Heart left ventricle (tissue), 16 donors: Measurements from ENCODE around the gene FOXN3. TPM values are rescaled to one million over a fixed set of nuclear protein-coding genes. Genes with fewer than 3 reads are reported as not detected.

Experiments
- ATAC-seq, 4 donors: fragments of 200-7000 bp; cut with Tn5 transposase; one replicate each; pipeline ENCODE4 v1.9.1; 2020 to 2022; ENCODE audit warnings: moderate library complexity in 4 of 4, mild to moderate bottlenecking in 3 of 4, moderate number of reproducible peaks in 1 of 4
- DNase-seq, 5 donors: peaks; one replicate each; pipeline ENCODE4 v3.0.0-alpha.2; 2020
- H3K27ac ChIP-seq, 12 donors: fragments of 200-600 bp; sonication (generic) in 4 of 12; one replicate each; pipeline versions ENCODE4 v1.5.0 to v1.8.0; 2016 to 2022; ENCODE audit warnings: mild to moderate bottlenecking in 2 of 12
- H3K27me3 ChIP-seq, 9 donors: fragments of 200-600 bp; sonication (generic) in 2 of 9; one replicate each; pipeline versions ENCODE4 v1.5.1 to v1.8.0; 2016 to 2022; ENCODE audit warnings: mild to moderate bottlenecking in 3 of 9
- H3K36me3 ChIP-seq, 9 donors: fragments of 200-600 bp; sonication (generic) in 2 of 9; one replicate each; pipeline versions ENCODE4 v1.5.0 to v1.8.0; 2018 to 2022; ENCODE audit warnings: mild to moderate bottlenecking in 2 of 9
- H3K4me1 ChIP-seq, 12 donors: fragments of 200-600 bp; sonication (generic) in 4 of 12; one replicate each; pipeline versions ENCODE4 v1.5.0 to v1.8.0; 2016 to 2022; ENCODE audit warnings: mild to moderate bottlenecking in 3 of 12
- H3K4me3 ChIP-seq, 12 donors: fragments of 200-600 bp; sonication (generic) in 4 of 12; one replicate each; pipeline versions ENCODE4 v1.5.0 to v1.8.0; 2017 to 2022; ENCODE audit warnings: mild to moderate bottlenecking in 9 of 12, moderate library complexity in 4 of 12
- H3K9me3 ChIP-seq, 12 donors: fragments of 200-600 bp; sonication (generic) in 4 of 12; one replicate each; pipeline versions ENCODE4 v1.5.0 to v1.8.0; 2016 to 2022; ENCODE audit warnings: mild to moderate bottlenecking in 1 of 12
- POLR2A ChIP-seq, 2 donors: fragments of 450-650 bp; IDR thresholded peaks; one replicate each; pipeline ENCODE4 v1.6.1; 2017; ENCODE audit warnings: antibody characterized with exemption in 2 of 2, mild to moderate bottlenecking in 2 of 2, moderate library complexity in 2 of 2
- WGBS, 4 donors: extraction: QIAGEN DNeasy Blood & Tissue Kit in 2 of 4; methylation state at CpG; one replicate each; pipeline versions ENCODE4 v1.1.5 to v1.1.7; 2013 to 2018; 5-methylcytosine and 5-hydroxymethylcytosine counted together
- intact Hi-C, 10 donors: fragments of 100-400 bp; cut with DNase I; formaldehyde crosslinking; loops; one replicate each; pipeline versions ENCODE4 v1.11.1 to v1.14.2; 2022
- polyA plus RNA-seq, 2 donors: library from polyadenylated mRNA; stranded (reverse); fragments of 200-250 nt; gene quantifications; one replicate each; pipeline ENCODE4 v1.2.3, GENCODE V29; 2013
- total RNA-seq, 9 donors: library from RNA; depleted of rRNA in 2 of 9; stranded (reverse); fragments of >200 nt in 2 of 9; fragmentation: NEBNext Ultra II Directional in 3 of 9; extraction: Animal tissue kit (Norgen Biotek cat#: 25700) in 3 of 9; gene quantifications; one replicate each; pipeline versions ENCODE4 v1.1.0 to v1.2.4, GENCODE V29; 2016 to 2023
- TF ChIP-seq, protein P1 (sequence below), 12 donors: fragments of 200-600 bp; sonication (generic) in 4 of 12; IDR thresholded peaks; one replicate each; pipeline versions ENCODE4 v1.5.0 to v1.8.0; 2018 to 2022; ENCODE audit warnings: antibody characterized with exemption in 12 of 12, mild to moderate bottlenecking in 5 of 12
- donor health status: ischemic (EF 13 %, LVEDD 7.1; RV severe dilation, severe dysfunction).
- donor health status: healthy with polysubstance abuse.
- donor health status: DM: no; HTN: yes; CAD: no.
- donor health status: DM: no; HTN: no; CAD: no.
- donor health status: ischemic (EF 25% LVEDD 6.9; RV normal size, moderate dysfunction).
- donor health status: ischemic (EF 25% LVEDD 5.7; RV mildly dilated, moderate dysfunction).
- donor health status: healthy.
- donor health status: DM: yes; HTN: yes; CAD: no.
- donor health status: ischemic (EF 35%, LVEDD 5.7; RV mildly dilated, moderate dysfunction).
- donor health status: nonischemic (EF 11% LVEDD 7.7; RV severe dilation, severe dysfunction).
- donor health status: DM: yes; HTN: yes; CAD: no.
- donor health status: PGD.
- donor health status: ischemic (EF 29% LVEDD 5.4; RV normal size, mild dysfunction).
- donor health status: nonischemic (EF 23%, LVEDD 6.1; RV moderate dilation, normal function).

FOXN3 gene
- total and polyA plus RNA-seq, 11 donors = 24.4 to 161 (median 111) TPM

DNA sequence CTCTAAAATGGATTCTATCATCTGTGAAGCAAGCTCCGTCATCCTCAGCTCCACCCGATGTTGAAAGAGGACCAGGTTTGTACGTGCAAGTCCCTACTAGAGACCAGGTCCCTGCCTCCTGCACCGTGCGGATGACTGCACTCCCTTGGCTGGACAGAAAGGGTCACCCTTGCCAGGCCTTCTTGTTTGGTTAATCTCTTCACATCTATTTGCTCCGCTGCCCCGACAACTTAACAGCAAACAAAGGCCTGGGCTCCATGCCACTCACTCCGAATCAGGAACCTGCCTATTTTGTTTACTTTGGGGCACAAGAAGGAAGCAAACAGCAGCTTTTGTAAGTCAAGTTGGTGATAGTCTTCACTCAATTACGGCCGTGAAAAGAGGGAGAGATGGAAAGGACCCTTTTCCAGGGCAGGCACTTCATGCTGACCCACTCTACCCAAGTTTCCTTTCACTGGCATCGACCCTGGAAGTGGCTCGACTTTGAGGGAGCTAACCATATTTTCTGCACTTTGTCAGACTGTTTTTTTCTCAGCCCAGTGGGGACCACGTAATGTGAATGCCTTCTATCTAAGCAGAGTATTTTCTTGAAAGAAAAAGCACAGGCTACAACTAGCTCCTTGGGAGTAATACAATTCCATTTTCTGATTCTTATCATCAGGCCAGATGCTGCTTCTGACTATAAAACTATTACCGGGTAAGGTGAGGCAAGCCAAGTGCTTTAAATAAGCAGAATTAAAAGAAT is 202.6 kb downstream of the FOXN3 start:
- DNase-seq (peak; percentile 69 to 87 (median 73)), ATAC-seq (peak; percentile 93 to 97 (median 96))
- H3K9me3 ChIP-seq = no peaks in the 10 kb centered on the region
- H3K4me1 ChIP-seq = peaks cover 0 to 51% (median 22%) of the 10 kb centered on the region in 12 donors
- no peak for TF ChIP-seq POLR2A (IDR thresholded peaks at IDR 0.05)
- TF ChIP-seq, protein P1, sequence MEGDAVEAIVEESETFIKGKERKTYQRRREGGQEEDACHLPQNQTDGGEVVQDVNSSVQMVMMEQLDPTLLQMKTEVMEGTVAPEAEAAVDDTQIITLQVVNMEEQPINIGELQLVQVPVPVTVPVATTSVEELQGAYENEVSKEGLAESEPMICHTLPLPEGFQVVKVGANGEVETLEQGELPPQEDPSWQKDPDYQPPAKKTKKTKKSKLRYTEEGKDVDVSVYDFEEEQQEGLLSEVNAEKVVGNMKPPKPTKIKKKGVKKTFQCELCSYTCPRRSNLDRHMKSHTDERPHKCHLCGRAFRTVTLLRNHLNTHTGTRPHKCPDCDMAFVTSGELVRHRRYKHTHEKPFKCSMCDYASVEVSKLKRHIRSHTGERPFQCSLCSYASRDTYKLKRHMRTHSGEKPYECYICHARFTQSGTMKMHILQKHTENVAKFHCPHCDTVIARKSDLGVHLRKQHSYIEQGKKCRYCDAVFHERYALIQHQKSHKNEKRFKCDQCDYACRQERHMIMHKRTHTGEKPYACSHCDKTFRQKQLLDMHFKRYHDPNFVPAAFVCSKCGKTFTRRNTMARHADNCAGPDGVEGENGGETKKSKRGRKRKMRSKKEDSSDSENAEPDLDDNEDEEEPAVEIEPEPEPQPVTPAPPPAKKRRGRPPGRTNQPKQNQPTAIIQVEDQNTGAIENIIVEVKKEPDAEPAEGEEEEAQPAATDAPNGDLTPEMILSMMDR (IDR thresholded peaks at IDR 0.05) = peak in 9 of 12 donors; percentile 8 to 46 (median 30)
- intact Hi-C loops = loop anchor here in 3 of 10 donors (2.0 to 10.0 kb wide), 3 partner anchors 90 to 280 kb away; partner anchors contain the start of gene FOXN3 (in 1 of the 3)
- WGBS, 4 donors = 40 to 48% (median 44%) methylated on average over 14 of the region's 14 CpGs
- peaks cover 0 to 5% (median 0%) of the 10 kb centered on the region in 9 donors for H3K36me3 ChIP-seq
- no peak overlapping the region for H3K4me3 ChIP-seq
- H3K27ac ChIP-seq = peak overlapping the region in 7 of 12 donors; percentile 0 to 61 (median 53)
- no peaks in the 10 kb centered on the region for H3K27me3 ChIP-seq

DNA sequence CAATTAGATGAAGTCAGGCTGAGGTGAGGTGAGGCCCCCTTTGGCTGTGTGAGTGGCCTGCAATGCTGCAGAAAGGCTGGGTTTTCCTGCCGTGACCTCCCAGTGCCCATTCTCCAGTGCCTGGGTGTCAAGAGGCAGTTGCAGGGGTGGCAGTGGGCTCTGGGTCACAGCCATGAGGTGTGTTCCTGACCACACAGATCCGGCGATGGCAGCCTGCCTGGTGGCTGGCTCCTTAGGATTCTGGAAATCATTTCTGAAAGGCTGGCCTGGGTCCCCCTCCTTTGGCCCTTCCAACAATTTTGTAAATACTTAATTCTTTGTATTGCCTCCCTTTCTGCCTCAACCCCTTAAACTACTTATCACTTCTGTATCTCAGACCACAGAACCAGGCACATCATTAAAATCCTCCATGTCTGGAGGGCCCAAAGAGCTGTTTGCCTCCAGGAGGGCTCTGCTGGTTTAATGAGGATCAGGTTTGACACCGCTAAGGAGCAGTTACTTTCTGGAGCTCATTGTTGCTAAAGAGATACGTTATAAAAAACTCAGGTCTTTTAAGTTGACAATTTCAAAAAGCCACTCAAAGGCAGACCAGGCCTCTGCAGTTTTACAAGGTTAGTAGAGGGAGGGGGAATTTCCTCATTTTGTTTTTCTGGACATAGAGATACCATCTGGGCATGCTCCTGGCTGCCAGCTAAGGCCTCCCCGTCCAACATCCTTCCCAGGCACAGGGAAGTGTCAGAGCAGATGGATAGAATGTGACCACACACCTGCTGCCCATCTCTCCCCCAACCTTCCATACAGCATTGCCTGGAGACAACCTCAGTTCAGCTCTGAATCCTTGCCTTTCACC is 204.4 kb downstream of the FOXN3 start:
- DNase-seq = no peak
- ATAC-seq = no peak
- Histone ChIP-seq H3K4me3 (no peak overlapping the region), H3K36me3 (no peaks in the 10 kb centered on the region), H3K27ac (peak overlapping the region in 1 of 12 donors; percentile 25), H3K9me3 (no peaks in the 10 kb centered on the region), H3K27me3 (no peaks in the 10 kb centered on the region), H3K4me1 (peaks cover 4 to 63% (median 22%) of the 10 kb centered on the region in 12 donors)
- 61 to 76% (median 68%) methylated on average over 6 of the region's 6 CpGs for WGBS, 4 donors
- intact Hi-C loops = loop anchor here in 2 of 10 donors (10.0 kb wide), 2 partner anchors 92 to 282 kb away; no protein-coding TSS in a partner anchor
- TF ChIP-seq, protein P1 (IDR thresholded peaks at IDR 0.05) = no peak
- TF ChIP-seq POLR2A (IDR thresholded peaks at IDR 0.05) = no peak

DNA sequence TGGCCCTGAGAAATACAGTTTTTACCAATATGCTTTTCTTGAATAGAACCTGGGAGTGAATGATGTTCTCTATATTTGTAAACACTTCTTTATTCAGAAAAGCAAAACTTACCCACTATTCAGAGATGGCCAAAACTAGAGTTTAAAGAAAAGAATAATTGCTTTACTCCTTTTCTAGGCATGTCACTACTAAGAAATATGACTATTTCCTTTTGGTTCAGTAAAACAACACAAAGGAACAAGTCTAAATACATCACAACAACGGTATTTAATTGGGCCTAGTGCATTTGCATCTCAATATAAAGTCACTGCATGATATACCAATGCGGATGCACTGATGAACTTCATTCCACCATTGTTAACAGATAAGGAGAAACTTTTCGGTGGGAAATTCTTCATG is 207.5 kb downstream of the FOXN3 start:
- H3K27me3 ChIP-seq = no peaks in the 10 kb centered on the region
- DNase-seq (no peak), ATAC-seq (no peak)
- no peak for TF ChIP-seq POLR2A (IDR thresholded peaks at IDR 0.05)
- TF ChIP-seq, protein P1 (IDR thresholded peaks at IDR 0.05) = no peak
- no peak overlapping the region for H3K27ac ChIP-seq
- H3K4me3 ChIP-seq = no peak overlapping the region
- intact Hi-C loops = no loop called here
- peaks cover 0 to 43% (median 12%) of the 10 kb centered on the region in 12 donors for H3K4me1 ChIP-seq
- 92 to 95% (median 94%) methylated on average over 3 of the region's 3 CpGs for WGBS, 4 donors
- H3K9me3 ChIP-seq = peaks cover 0 to 4% (median 0%) of the 10 kb centered on the region in 12 donors
- peaks cover 0 to 5% (median 0%) of the 10 kb centered on the region in 9 donors for H3K36me3 ChIP-seq
